SK-N-MC (cell line): ENCODE measurements around the gene PAQR6.
"Not testable (repeated sequence)": the region's sequence is repeated elsewhere in the genome, so short reads cannot be mapped to it uniquely, and the experiment has no call there.

Source experiments
- EZH2 ChIP-seq: fragments of 200-600 bp; sonication (generic); IDR thresholded peaks from one replicate; pipeline ENCODE4 v1.6.1; 2017; ENCODE audit warnings: antibody characterized with exemption
- FOXP2 ChIP-seq: optimal IDR thresholded peaks from 2 replicates; pipeline ENCODE3; 2011; ENCODE audit warnings: mild to moderate bottlenecking, moderate library complexity; ENCODE audit not compliant: insufficient read depth; ENCODE audit errors: extremely low read length, control extremely low read depth
- POLR2AphosphoS5 ChIP-seq: IDR thresholded peaks from 2 replicates; pipeline ENCODE4 v1.6.1; 2012; ENCODE audit warnings: mild to moderate bottlenecking, low read depth, low read length, borderline replicate concordance

- TF ChIP-seq POLR2AphosphoS5, EZH2, FOXP2: not testable (repeated sequence)
These were observed 31.3 kb downstream of the PAQR6 start for GRCh38 chr1:156216361-156217086.
